Stimulated activated CD4-positive, alpha-beta T cell treated with anti-CD3 and anti-CD28 coated beads, Interleukin-1b, Interleukin-23, amount 100 ng/mL, for 1 hour (primary cell): ENCODE measurements around the gene ZNF568.

ENCODE experiments used
- DNase-seq, 2 donors: peaks; one replicate each; pipeline ENCODE4 v3.0.0-alpha.2; 2020; ENCODE audit warnings: low read depth in 2 of 2

The ZNF568 gene

DNA sequence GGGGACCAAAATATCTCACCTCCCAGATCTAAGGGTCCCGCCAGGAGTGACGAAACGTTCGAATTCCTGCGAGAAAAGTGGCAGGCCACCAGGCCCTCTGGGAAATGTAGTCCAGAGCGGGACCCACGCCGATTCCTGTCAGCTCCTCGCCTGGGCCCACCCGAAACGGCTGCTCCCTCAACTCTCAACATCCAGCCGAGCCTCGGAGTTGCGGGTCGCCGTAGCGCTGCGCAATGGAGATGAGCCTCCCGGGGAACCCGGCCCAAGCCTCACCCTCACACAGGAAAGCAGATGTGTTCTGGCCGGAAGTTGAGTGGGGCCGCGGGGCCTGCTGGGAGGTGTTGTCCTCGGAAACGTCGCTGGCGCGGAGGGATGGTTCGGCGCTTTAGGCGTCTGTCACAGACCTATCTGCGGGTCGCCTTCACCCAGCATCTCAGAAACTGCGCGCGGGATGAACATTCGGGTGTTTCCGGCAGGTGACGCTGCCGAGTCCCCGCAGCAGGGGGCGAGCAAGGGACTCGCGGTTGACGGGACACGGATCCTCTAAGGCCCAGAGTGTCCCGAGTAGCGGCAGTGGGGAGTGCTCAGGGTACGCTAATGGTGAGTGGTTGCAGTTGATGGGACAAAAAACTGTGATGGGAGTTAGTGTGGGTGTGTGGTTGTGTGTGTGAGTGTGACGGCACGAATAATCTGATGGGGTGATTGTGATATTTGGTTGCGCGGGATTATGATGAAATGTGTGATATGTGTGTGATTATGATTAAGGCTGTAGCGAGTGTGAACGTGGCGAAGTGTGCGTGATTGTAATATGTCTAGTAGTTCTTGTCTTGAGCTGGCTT is at the start of gene ZNF568, which contains the start of gene ZNF829:
Gene ZNF568, plus strand, starts transcription at position 341 of the 839 bp plus-strand sequence. CDS start 6,439 bp downstream, outside the sequence.
Gene ZNF829, minus strand, starts transcription at position 300 of the 839 bp plus-strand sequence. CDS start 1,124 bp downstream, outside the sequence.
- peak; percentile 73 to 76 for DNase-seq

GRCh38 chr19:36876993-36877938 is 38.9 kb upstream of the ZNF568 start:
- no peak for DNase-seq

GRCh38 chr19:36891768-36892357 is 24.3 kb upstream of the ZNF568 start:
- DNase-seq, result no peak

DNA sequence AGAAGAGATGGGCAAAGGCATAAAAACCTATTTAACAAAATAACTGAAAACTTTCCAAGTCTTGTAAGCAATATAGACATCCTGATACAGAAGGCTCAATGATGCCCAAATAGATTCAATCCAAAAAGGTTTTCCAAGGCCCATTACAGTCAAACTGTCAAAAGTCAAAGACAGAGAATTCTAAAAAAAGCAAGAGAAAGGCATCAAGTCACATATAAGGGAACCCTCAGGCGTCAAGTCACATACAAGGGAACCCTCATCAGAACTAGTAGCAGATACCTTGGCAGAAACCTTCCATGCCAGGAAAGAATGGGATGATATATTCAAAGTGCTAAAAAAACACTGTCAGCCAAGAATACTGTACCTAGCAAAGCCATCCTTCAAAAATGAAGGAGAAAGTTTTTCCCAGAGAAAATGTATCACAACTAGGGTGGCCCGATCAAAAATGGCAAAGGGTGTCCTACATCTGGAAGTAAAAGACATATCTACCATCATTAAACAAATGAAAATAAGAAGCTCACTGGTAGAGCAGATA is 21.2 kb upstream of the ZNF568 start:
- no peak for DNase-seq

GRCh38 chr19:36898422-36898821 is 17.7 kb upstream of the ZNF568 start:
- DNase-seq, result no peak

DNA sequence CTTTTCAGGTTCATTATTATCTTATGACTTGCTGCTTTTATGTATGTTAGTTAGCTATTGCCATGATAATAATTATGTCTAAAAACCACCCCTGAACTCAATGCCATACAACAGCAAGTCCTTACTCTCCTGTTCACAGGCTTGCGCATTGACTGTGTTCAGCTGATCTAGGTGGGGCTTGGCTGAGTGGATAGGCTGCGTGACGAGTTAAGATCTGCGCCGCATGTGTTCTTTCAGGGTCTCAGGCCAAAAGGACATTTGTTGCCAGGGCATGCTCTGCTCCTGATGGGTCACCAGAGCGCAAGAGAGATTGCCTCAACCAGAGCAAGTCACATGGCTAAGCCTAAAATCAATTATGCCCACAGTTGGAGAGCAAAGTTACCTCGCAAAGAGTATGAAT is 859 bp downstream of the ZNF568 start:
- no peak for DNase-seq

GRCh38 chr19:36918090-36918489 is 2.0 kb downstream of the ZNF568 start:
- DNase-seq, result no peak

DNA sequence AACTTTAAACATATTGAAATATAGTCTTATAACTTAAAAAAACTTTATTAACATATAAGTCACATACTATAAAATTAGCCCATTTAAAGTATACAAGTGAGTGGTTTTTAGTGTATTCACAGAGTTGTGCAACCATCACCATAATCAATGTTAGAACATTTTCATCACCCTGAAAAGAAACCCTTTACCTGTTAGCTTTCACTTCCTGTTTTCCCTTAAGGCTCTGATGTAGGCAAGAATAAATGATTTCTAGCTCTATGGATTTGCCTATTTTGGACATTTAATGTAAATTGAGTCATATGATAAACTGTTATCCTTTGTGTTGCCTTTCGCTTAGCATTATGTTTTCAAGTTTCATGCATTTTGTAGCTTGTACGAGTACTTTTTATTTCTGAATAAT is 15.6 kb downstream of the ZNF568 start:
- DNase-seq, result no peak

DNA sequence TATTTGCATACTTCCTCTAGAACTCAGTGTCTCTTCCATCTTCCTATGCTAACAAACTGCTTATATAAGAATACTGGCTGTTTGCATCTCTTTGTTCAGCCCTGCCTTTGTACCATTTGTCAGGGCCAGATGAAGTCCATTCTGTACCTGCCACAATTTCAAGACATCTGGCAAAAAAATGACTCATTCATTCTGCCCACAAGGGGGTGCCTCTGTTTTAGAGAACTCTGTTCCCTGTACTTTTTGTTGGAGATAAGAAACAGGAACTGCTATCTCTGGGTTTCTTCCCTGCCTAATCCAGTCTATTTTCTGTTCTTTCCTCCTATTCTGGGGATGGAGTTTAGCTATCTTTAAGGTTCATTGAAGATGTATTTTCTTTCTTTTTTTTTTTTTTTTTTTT is 23.0 kb downstream of the ZNF568 start:
- no peak for DNase-seq

- no peak for DNase-seq
These were observed 34.4 kb downstream of the ZNF568 start for GRCh38 chr19:36950335-36951119.

DNA sequence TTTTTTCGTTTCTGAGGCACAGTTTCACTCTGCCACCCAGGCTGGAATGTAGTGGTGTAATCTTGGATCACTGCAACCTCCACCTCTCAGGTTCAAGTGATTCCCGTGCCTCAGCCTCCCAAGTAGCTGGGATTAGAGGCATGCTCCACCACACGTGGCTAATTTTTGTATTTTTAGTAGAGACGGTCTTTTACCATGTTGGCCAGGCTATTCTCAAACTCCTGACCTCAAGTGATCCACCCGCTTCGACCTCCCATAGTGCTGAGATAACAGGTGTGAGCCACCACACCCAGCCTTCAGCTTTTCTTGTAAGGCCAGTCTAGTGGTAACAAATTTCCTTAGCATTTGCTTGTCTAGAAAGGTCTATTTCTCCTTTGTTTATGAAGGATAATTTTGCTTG is 46.2 kb downstream of the ZNF568 start:
- no peak for DNase-seq

- DNase-seq, result no peak
These were observed 47.1 kb downstream of the ZNF568 start for GRCh38 chr19:36963280-36963679.

- DNase-seq, result no peak
These were observed 56.4 kb downstream of the ZNF568 start for GRCh38 chr19:36972571-36972970.

DNA sequence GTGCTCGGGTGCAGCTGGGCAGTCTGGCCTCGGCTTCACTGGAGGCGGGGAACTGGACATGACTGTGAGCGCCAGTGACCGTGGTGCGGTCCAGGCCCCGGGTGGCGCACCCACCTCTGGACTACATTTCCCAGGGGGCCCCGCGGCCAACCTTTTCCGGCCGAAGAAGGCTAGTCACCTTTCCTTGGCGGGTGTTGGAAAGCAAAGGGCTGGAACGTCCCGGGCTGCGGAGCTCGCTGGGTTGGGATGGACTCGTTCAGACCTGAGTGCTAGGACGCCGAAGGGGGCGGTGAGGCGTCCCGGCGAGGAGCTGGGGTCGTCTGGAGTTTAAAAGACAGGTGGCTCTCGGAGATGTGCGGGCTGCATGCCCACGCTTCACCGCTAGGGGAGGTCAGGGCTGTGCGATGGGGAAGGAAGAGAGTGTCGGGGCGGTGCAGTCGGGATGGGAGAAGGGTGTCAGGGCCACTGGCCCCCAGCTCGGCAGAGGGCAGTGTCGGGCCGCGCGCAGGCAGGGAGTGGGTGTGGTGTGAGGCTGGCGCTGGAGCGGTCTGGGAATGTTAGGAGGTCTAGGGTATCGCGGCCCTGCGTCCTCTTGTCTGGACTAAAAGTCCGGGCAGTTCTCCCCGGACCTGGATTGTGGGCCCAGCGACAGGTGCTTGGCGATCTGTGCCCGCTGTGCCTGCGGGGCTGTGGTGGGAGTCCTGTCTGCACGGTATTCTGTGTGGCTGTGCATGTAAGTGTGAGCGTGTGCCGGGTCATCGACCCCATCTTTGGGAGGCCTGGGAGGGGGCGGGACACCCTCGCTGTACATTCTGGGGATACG is 57.1 kb downstream of the ZNF568 start:
- DNase-seq, result peak; percentile 33 to 56

DNA sequence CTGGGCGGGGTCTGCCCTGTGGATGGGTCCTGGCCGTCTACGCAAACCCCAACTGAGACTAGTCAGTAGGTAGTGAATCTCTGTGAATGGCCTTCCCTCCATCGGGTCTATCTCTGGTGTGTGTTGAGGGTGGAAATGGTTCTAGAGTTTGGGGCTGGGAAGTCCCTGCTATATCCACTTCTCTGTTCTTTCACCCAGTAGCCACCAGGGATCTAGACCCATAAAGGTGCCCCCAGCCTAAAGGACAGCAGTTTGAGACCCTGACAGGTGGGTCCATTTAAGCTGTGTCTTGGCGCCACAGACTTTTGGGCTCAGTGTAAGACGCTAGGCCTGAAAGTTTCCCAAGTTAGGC is 57.7 kb downstream of the ZNF568 start:
- DNase-seq, result no peak

DNA sequence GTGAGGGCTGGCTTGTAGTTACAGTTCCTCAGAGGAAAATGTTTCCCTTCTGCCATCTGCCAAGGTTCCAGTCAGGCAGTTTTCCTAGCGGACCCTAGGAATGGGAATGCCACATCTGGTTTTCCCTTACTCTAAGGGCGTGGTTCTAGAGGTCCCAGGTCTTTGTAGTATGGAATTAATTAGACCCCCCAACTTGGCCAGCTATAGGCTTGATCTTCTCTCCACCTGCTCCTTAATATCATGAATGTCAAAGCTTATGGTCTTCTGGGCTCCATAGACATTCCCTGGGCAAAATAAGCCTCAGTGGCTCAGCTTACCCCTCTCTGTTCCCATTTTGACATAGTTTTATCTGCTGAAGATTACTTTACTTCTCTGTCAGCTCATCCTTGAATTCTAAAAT is 70.0 kb downstream of the ZNF568 start:
- DNase-seq, result no peak

DNA sequence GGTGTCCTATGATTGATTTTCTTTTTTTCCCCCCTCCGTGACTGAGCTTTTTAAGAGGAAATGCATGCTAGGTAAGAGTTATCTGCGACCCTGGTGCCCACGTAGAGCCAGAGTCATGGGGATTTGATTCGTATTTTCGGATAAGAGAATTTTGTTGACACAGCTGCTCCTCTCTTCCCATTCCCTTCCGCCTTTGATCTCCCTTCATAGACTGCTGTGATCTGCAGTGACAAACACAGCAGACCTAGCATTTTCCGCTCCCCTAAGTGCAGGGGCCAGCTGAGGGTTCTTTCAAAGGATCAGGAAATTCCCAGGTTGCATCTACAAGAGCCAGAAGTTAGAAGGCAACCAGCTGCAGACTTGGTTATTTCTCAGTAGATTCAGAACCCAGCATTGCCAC is 70.5 kb downstream of the ZNF568 start:
- no peak for DNase-seq

GRCh38 chr19:36987091-36987490 is 71.0 kb downstream of the ZNF568 start:
- DNase-seq, result no peak

DNA sequence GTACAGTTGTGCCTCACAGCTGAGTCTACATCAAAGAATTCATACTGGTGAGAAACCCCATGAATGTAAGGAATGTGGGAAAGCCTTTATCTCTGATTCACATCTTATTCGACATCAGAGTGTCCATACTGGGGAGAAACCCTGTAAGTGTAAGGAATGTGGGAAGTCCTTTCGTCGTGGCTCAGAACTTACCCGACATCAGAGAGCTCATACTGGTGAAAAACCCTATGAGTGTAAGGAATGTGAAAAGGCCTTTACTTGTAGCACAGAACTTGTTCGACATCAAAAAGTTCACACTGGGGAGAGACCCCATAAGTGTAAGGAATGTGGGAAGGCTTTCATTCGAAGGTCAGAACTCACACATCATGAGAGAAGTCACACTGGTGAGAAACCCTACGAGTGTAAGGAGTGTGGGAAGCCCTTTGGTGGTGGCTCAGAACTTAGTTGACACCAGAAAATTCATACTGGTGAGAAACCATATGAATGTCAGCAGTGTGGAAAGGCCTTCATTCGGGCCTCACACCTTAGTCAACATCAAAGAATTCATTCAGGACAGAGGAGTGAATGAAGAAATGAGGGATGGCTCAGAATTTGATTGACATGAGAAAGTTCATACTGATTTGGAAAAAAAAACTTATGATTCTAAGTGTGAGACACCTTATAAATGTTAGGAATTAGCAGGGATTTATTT is 81.2 kb downstream of the ZNF568 start:
- no peak for DNase-seq

DNA sequence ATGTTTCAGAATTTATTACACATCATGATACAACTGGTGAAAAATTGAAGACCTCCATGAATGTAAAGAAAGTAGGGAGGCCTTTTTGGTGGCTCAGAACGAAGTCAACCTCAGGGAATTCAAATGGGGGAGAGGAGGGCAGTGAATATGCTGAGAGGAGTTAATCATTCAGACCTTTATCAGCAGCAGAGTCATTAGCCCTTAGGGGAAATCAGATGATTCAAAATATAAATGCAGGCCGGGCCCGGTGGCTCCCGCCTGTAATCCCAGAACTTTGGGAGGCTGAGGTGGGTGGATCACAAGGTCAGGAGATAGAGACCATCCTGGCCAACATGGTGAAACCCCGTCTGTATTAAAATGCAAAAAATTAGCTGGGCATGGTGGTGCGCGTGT is 81.7 kb downstream of the ZNF568 start:
- no peak for DNase-seq
